ENCODE measurements around the gene KCNK2.

- TF ChIP-seq CTCF (IDR thresholded peaks at IDR 0.05) (no peak), POLR2A (IDR thresholded peaks at IDR 0.05) (no peak)
Observed at GRCh38 chr1:215140135-215140534, 57.6 kb downstream of the KCNK2 start.

Measured in lower leg skin (tissue), 3 donors.